HL-60/S4 (cell line): ENCODE measurements around the gene EXOSC5.

ENCODE experiments used
- in situ Hi-C: fragments of 300-500 bp; cut with MboI; formaldehyde crosslinking; loops from 2 replicates; pipeline ENCODE4 v1.14.3; 2022; ENCODE audit warnings: low sequenced_read_pairs

The EXOSC5 gene

DNA sequence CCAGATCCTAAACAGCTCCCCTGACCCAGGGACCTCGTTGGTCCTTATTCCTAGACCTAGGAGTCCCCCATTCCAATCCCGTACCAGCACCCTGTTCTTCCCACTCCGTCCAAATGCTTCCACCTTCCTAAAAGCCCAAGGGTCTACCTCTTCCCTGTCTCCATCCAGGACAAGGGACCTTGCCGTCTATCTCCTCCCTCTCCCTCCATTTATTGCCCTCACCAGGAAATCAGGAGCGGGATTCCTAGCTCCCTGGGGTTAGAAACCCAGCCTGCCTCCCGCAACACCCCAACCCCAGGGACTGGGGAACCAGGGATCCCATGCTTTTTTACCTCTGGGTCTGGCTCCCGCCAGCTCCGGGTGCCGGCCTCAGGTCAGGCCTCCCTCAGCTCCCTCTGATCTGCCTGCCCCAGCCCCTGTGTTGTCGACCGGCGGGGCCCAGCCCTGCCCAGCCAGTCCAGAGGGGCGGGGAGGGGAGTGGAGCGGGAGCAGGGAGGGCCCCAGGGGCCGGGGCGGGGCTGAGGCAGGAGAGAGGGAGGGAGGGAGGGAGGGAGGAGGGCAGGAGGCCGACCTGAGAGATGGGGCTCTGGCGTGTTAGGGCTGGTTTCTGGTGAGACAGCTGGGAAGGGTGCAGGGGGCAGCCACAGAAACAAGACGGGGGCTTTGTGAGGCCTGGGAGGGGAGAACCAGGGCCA is 29.9 kb upstream of the EXOSC5 start, which contains the start of gene B3GNT8:
Gene B3GNT8 (minus strand): TSS at position 423 of the 695 bp plus-strand sequence. CDS start 596 bp downstream, outside the sequence.
- in situ Hi-C loops = no loop called here

DNA sequence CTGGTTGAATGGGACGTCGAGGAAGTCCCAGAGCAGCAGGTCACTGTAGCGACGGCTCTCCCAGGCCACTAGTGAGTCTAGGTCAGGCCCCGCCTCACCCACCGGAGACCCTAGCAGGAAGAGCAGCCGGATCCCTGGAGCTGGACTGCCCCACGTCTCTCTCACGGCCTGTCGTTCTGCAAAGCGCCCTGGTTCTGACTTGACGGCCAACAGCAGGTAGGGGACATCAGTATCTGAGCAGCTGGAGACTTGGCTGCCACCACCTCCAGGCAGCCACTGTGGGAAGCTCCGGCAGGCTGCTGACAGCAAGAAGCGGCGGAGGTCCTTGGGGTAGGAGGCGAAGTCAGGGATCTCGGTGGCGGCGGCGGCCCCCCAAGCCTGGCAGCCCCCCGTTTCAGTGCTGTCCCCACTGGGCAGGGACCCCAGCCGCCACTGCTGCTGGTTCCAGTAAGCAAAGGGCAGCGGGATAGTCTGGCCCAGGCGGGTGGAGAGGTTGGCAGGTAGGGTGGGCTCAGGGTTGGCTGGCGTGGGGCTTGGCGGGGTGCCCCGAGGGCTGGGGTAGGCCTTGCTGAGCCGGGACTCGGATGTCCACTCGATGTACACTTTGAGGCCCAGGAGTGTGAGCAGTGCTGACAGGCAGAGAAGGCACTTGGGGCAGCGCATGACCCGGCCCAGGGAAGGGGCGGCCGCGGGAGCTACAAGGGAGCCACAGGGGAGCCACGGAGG is 29.1 kb upstream of the EXOSC5 start:
- in situ Hi-C loops = no loop called here

DNA sequence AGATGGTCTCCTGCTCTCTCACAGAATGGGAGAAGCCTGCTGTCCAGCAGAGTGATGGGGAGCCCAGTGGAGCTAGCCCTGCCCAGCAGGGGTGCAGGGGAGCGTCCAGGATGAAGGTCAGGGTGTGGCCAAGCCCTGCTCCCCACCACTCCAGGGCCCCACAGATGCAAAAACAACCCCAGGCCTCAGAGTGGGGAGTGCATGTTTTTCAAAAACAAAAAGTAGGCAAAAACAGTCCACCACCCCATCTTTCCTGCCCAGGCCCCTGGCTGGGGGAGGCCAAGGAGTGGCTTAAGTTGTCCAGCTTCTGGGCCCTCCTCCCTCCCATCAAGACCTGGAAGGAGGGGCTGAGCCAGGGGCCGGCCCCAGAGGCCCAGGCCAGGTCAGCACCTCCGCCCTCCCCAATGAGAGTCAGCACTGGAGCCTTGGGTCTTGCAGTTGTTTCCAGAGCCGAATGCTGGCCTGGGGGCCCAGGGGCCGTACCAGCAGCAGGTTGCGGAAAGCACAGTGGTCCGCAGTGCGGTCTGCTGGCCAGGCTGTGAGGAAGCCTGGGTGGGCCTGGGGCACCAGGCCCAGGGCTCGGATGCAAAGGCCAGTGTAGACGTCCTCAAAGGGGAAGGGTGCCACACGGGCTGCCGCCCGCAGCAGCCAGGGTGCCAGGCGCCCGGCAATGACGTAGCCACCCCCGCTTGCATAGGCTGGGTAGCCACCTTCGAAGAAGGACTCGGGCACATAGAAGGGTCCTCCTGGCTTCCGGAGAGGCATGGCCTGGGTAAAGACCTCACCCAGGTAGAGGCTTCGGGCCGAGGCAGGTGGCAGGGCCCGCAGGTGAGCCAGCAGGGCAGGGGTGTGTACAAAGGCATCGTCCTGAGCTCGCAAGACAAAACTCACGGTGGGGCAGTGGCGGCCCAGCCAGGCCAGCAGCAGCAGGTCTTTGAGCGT is 28.3 kb upstream of the EXOSC5 start:
- in situ Hi-C loops = no loop called here

DNA sequence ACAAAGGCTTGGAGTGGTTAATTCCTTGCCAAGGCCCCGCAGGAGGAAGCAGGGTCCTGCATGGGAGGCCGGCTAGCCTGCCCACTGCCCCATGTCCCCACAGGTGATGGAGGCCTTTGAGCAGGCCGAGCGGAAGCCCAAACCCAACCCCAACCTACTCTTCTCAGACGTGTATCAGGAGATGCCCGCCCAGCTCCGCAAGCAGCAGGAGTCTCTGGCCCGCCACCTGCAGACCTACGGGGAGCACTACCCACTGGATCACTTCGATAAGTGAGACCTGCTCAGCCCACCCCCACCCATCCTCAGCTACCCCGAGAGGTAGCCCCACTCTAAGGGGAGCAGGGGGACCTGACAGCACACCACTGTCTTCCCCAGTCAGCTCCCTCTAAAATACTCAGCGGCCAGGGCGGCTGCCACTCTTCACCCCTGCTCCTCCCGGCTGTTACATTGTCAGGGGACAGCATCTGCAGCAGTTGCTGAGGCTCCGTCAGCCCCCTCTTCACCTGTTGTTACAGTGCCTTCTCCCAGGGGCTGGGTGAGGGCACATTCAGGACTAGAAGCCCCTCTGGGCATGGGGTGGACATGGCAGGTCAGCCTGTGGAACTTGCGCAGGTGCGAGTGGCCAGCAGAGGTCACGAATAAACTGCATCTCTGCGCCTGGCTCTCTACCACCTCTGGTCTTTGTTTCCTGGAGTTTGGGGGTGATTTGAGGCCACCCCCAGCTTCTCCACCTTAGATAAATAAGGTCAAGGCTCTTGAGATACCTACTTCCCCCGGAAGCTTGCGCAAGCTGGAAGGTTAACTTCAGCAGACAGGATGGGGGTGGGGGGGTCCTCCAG is 27.4 kb upstream of the EXOSC5 start:
- in situ Hi-C loops = no loop called here

DNA sequence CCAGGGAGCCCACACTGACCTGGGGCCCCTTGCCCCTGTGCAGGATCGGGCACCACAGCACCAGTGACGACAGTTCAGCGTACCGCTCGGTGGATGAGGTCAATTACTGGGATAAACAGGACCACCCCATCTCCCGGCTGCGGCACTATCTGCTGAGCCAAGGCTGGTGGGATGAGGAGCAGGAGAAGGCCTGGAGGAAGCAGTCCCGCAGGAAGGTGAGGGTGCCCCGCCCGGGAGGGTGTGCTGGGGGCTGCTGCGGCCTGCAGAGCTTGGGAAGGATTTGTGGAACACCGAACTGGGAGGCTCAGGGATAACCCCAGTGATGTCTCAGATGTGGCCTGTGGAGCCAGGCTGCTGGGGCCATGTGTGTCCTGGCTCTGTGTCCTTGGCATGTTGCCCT is 25.8 kb upstream of the EXOSC5 start:
- in situ Hi-C loops = no loop called here

DNA sequence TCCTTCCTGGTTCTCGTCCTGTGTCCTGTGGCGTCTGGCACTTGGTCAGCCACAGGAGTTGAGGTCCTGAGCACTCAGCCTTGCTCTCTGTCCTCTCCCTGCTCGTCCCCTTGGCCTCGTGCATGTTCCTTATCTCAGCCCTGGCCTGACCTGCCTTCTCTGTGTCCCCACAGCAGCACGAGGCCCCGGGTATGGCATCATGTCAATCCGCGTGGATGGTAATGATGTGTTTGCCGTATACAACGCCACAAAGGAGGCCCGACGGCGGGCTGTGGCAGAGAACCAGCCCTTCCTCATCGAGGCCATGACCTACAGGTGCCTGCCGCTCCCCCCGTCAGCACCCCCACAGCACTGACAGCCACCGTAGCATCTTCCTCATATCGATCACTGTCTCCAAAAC is 25.3 kb upstream of the EXOSC5 start:
- in situ Hi-C loops = no loop called here

DNA sequence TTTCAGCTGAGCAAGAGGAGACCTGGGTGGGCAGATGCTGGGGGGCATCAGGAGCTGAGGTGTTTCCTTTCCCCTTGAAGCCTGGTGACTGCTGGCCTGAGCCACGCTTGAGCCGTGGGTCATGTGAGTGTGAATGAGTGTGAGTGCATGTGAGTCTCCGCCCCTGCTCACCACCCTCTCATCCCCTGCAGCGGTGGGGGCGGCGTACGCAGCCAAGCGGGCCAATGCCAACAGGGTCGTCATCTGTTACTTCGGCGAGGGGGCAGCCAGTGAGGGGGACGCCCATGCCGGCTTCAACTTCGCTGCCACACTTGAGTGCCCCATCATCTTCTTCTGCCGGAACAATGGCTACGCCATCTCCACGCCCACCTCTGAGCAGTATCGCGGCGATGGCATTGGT is 24.8 kb upstream of the EXOSC5 start:
- in situ Hi-C loops = no loop called here

DNA sequence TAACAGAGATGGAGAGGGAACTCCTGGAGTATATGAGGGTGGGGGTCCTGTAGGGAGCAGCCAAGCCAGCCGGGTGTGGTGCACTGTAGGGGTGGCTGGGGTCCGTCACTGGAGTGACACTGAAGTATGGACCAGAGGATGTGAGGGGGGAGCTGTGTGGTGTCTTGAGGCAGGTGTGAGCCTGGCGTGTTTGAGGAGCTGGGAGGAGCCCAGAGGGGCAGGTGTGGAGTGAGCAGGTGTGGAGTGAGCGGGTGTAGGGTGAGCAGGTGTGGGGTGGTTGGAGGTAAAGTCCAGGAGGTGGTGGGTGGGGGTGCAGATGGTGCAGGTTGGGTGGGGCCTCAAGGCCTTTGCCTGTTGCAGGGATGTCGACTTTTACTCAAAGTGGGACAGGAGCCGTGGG is 24.2 kb upstream of the EXOSC5 start:
- in situ Hi-C loops = no loop called here

DNA sequence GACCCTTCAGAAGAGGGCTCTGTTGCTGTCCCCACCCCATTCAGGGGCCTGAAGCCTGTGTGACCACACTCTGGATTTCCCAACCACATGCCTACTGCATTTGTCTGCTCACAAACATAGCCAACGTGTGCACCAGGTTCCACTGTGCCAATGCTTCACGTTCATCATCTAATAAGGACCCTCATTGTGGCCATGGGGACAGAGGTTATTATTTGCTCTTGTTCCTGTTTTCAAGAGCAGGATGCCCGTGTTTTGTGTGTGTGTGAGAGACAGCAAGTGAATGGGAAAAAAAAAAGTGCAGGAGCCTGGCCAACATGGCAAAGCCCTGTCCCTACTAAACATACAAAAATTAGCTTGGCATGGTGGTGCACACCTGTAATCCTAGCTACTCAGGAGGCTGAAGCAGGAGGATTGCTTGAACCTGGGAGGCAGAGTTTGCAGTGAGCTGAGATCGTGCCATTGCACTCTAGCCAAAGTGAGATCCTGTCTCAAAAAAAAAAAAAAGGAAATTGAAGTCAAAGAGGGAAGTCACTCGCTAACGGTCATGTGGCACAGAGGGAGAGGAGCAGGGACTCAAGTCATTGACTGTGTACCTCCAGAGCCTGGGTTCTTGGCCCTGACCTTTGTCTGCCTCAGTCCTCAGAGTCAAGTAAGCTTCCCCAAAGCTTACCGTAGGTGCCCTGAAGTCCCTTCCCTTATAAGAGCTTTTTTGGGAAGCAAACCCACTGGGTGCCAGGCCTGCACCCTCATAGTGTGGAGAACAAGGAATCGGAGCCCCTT is 23.1 kb upstream of the EXOSC5 start:
- in situ Hi-C loops = no loop called here

DNA sequence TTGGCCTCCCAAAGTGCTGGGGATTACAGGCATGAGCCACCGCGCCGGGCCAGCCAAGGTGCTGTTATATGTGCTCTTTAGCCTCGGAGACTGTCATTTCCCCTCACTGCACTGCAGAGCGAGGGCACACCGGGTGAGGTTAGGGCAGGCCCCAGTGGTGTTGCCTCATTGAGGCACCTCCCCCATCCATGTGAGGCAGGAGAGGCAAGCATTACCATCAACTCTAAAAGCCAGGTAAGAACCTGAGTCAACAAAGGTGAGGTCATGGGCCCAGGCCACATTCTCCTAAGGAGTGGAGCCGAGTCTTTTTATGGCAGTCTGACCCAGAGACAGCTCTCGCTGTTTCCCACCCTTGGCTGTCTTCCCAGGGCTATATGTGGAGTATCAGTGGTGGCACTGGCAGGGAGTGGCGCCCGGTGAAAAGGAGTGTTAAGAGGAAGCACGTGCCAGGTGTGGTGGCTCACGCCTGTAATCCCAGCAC is 19.1 kb upstream of the EXOSC5 start:
- in situ Hi-C loops = no loop called here

DNA sequence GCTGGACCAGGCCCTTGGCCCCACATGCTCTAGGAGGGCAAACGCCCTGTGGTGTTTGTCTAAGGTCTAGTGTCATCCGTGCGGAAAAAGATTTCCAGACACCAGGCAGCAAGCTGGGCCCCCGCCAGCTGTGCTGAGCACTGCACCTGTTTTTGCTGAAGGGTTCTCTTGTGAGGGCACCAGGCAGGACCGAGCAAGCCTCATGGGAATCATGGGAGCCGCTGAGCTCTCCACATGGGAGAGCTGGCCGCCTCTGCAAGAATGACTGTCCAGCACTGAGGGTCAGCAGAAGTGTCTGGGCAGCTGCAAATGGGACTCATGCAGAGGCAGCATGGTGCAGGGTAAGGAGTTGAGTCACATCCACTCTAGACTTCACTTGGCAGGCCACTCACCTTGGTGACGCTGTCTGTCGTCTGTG is 18.0 kb upstream of the EXOSC5 start:
- in situ Hi-C loops = no loop called here

DNA sequence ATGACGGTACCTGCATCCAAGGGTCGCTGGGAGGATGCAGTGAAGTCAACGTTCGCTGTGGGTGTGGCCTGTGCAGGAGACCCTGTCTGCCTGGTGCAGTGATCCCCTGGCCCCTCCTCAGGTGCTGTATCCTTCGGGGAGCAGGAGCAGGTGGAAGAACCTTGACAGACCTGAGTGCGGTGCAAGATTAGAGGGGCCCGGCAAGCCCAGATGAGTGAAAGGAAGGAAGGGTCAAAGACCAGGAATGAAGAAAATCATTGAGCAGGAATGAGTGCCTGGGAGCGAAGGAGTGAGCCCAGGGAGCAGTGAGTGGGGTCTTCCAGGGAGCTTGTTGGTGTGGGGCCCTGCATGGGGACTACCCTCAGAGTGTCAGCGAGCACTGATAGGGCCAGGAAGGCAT is 17.3 kb upstream of the EXOSC5 start:
- in situ Hi-C loops = no loop called here

DNA sequence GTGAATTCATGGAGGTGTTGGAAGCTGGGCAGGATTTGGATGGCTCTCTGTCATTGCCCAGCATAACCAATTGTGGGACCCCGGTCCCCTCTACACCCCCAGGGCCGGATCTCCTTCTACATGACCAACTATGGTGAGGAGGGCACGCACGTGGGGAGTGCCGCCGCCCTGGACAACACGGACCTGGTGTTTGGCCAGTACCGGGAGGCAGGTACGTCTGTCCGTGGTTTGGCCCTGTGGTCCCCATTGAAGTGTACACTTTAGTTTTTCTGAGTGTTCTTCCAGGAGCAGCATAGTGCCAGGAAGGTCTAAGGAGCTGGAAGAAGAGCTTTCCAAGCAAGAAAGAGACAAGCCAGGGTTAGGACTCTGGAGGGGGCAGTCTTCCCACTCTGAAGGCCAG is 16.8 kb upstream of the EXOSC5 start:
- in situ Hi-C loops = no loop called here

DNA sequence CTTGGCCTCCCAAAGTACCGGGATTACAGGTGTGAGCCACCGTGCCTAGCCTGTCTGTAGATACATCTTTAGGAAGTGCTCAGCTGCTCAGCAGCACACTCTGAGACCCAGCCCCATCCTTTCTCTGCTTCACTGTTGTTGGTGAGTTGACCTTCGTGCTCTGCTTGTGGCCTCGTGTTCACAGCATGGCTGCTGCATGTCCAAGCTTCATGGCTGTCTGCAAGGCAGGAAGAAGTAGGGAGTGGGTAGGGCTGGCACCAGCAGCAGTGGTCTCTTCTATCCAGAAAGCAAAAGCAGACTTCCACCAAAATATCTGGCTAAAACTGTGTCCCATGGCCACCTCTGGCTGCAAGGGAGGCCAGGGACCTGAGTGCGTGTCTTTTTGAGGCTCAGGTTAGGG is 15.8 kb upstream of the EXOSC5 start:
- in situ Hi-C loops = no loop called here

DNA sequence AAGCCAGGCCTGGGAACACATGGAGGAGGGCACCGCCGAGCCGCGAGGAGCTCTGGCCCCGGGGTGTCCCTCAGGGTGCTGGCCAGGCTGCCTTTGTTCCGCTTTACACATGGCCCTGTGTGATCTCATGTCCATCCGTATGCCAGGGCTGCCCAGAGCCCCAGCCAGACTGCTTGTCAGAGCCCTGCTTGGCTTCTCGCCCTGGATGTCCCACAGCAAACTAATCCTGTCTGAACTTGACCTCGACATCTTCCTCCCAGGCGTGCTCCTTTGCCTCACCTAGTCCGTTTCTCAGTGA is 14.8 kb upstream of the EXOSC5 start:
- in situ Hi-C loops = no loop called here

DNA sequence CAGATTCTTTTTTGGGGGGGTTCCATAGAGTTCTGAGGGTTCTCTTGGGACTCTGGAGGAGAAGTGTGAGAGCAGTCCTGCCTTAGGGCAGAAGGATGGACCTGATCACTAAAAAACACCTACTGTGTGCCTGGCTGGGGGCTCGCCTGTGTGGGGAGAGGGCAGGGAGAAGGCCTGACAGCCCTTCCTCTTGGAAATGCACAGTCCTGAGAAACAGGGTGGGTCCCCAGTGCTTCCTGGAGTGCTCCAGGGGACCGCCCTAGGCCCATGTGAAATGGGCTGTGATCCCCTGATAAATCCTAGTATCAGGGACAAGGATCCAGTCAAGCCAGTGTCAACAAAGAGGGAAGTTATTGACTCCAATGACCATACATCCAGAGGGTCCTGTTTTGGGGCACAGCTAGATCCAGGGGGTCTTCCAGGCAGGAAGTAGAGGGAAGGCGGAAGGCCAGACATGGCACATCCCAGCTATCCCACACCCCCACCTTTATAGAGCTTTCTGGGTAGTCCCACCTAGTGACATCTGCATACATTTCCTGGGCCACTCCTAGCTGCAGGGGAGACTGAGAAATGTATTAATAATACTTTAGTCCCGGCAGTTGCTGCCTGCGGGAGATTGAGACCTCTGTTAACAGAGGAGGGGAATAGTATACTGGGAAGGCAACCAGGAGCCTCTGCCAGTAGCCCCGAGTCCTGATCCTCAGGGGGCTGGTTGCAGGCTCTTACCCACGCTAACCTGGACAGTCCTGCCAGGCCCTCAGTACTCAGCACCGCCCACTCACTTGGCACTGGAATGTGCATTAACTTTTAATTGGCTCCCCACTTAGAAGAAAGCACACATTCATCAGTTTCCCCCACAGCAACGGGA is 14.2 kb upstream of the EXOSC5 start:
- in situ Hi-C loops = no loop called here

DNA sequence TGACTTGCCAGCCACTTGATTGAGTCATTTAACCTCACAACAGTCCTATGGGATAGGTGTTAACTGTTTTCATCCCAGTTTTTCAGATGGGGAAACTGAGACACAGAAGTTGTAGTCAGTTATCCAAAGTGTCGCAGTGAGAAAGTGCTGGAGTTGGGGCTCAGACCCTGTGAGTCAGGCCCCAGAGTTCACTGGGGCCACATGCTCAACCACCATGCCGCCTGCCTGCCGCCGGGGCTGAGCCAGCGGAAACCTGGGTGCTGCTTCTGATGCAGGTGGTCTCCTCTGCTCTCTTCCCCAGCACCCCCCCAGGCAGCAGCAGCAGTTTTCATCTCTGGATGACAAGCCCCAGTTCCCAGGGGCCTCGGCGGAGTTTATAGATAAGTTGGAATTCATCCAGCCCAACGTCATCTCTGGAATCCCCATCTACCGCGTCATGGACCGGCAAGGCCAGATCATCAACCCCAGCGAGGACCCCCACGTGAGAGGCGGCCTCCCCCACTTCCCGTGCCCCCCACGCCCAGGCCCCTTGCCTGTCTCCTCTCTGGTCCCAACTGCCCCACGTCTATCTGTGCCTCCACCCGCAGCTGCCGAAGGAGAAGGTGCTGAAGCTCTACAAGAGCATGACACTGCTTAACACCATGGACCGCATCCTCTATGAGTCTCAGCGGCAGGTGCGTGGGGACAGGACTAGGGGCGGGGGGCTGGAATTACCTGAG is 13.3 kb upstream of the EXOSC5 start:
- in situ Hi-C loops = no loop called here

DNA sequence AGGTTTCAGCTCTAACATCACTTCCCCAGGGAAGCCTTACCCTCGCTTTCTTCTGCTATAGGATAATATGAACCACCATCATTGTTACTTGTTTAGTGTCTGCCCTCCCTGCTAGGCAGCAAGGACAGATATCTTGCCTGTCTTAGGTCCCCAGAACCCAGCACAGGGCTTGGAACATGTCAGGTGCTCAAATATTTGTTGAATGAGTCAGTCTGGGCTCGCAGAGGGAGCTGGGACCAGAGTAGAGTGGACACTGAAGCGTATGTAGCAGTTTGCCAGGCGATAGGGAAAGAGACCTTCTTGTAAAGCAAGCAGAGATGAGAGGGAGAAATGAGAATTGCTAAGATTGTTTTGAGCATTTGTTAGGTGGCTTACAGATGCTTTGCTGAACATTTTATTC is 12.1 kb upstream of the EXOSC5 start:
- in situ Hi-C loops = no loop called here
